HG02642 (cell line): Measurements from ENCODE around the gene ELL.

Source experiments
- ATAC-seq: cut with Tn5 transposase; IDR thresholded peaks from one replicate; pipeline ENCODE4 v1.9.1; 2021; ENCODE audit warnings: mild to moderate bottlenecking; ENCODE audit not compliant: unreplicated experiment, poor library complexity

Gene ELL

DNA sequence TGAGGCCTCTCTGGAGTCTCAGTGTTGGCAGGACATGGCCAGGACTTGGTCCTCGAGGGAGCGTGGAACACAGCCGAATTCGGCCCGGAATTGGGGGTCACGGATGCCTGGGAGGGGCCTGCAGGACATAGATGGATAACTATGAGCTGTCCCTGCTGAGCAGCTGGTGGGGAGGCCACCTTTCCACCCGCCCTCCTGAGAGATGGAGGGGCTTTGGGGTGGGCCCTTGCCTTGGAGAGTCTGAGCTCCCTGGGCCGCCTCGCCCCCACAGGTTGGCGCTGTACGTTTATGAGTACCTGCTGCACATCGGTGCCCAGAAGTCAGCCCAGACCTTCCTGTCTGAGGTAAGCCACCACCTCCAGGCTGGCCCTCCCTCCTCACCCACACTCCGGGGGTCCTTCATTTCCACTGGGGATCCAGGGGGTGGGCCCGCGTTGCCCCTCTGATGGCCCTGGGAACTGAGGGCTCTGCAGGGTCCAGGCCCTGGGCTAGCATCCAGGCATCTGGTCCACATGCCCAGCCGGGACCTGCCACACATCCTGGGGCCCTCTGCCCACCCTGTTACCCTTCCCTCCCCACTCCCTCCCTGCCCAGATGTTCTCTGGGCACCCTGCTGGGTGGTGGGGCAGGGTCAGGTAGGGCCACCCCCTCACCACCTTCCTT lies 94.7 kb downstream of the ELL start:
- no peak for ATAC-seq

GRCh38 chr19:18426416-18426767 lies 95.5 kb downstream of the ELL start:
- ATAC-seq: no peak

DNA sequence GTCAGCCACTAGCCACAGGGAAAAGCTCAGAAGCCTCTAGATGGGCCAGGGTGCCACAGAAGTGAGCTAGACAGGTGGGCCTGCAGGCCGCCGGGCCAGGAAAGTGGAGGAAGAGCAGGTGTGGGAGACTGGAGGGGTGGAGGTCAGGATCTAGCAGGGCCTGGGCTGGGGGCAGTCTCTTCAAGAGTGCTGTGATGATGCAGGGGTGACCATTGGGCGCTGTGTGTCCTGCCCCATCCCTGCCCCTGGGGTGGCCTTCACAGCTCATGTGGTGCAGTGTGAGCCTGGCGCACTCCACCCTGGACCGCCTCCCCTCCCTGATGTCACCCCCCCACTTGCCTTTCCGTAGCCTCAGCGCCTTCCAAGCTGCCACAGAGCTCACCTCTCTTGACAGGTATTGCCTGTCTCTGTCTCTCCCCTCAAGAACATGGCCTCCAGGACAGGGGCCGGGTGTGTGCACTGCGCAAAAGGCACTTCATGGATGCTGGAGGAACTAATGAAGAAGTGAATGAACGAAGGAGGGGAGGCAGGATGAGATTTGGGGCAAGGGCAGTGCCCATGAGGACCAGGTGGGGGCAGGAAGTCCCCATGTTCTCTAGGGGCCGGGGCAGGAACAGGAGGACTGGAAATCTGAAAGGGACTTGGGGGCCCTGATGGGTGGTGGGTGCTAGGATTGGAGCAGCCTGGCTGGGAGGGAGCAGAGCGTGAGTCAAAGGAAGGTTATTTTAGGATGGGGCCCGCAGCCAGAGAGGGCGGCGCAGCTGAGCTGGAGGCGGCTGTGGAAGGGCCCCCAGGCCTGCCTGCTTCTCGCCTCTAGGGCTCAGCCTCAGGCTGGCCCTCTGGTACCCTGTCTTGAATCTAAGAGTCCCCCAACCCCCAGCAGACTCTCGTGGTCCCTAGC lies 96.1 kb downstream of the ELL start:
- ATAC-seq: no peak

- ATAC-seq: no peak
Observed at GRCh38 chr19:18424890-18425514, 96.9 kb downstream of the ELL start.

- ATAC-seq: no peak
Observed at GRCh38 chr19:18424122-18424889, 97.6 kb downstream of the ELL start.

DNA sequence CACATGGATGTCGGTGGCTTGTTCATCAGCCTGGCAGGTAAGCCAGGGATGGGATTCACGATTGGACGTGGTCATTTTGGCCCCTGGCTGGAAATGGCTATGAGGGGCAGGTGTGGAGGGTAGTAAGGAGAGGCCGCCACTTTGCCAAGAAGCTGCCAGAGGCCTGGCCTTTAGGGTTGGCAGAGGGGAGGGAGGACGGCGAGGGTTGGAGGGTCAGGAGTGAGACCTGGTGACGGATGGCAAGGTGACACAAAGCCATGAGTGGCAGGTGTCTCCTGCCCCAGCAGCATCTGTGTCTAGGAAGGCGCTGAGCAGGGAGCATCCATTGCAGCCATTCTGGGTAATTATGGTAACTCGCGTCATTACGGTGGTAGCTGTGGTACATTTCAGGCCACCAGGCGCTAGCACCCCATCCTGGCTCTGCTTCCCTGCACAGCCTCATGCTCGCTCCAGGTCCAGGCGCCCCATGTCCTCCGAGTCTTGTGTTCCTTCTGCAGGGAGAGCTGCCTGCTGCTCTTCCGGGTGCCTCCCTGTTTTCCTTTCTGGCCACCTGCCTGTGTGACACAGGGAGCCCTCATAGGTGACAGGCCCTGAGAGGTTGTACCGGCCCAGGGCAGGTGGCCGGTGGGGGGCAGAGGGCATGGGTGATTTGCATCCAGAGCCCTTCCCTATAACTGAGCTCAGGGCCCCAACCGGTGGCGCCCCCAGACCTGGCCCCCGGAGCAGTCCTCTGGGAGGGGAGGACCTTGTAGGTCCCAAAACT lies 98.4 kb downstream of the ELL start:
- no peak for ATAC-seq

- no peak for ATAC-seq
Observed at GRCh38 chr19:18422530-18423191, 99.2 kb downstream of the ELL start.

DNA sequence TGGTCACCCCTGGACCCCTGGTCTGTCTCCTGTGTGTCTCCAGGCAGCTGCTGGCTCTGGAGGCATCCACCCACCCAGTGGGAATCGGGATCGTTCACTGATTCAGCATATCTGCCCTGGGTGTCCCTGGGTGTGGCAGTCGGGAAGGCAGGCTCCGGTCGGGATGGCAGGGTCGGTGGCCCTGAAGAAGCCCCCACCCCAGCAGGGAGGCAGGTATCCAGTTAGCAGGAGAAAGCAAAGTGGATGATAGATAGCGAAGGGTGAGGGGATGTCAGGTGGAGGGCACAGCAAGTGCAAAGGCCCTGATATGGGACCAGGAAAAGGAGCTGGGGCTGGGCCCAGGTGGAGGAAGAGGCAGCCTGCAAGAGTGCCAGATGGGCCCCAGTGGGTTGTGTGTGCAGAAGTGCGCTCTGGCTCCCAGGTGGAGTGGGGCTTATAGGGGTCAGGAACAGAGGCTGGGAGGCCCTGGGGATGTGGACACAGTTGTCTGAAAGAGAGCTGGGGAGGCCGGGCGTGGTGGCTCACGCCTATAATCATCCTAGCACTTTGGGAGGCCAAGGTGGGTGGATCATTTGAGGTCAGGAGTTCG lies 100.4 kb downstream of the ELL start:
- ATAC-seq: no peak

DNA sequence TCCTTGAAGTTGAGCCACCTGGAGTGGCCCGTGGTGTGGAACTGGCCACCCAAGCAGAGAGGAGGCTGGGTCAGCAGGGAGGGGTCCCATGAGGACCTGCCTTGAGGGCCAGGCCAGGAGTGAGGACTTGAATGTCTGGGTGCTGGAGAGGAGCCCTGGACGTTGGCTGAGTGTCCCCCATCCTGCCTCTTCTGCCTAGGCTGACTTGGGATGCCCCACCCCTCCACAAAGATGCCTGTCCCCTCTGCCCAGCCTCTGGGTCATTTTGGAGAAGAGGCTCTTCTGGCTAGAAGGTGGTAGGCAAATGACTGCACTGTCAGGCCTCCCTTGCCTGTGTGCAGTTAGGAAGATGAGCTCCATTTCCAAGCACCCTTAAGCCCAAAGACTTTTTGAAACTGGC lies 100.9 kb downstream of the ELL start:
- no peak for ATAC-seq

- peak; percentile 7 for ATAC-seq
Observed at GRCh38 chr19:18419699-18420460, 102.0 kb downstream of the ELL start.

DNA sequence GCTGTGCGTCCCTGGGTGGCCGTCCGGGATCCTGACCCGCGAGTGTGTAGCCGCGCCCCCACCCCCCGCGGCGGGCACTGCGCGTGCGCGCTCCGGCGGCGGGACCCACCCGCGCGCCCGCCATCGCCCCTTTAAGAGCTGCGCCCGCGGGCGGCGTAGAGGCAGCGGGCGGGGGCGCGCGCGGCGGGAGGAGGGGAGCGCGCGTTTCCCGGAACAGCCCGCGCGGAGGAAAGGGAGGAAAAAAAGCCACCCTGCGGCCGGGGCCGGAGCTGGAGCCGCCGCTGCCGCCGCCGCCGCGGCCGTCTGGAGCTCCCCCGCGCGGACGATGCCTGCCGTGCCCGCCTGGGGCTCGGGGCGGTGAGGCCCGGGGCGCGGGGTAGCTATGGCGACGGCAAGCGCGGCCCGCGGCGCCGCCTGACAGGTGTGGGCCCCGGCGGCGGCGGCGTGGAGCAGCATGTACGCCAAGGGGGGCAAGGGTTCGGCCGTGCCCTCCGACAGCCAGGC lies 102.6 kb downstream of the ELL start, which contains the start of gene SSBP4:
TSS of gene SSBP4 (plus strand) at position 204 of the 504 bp plus-strand sequence. CDS start at position 455, 251 bp downstream.
- ATAC-seq: peak; percentile 56

DNA sequence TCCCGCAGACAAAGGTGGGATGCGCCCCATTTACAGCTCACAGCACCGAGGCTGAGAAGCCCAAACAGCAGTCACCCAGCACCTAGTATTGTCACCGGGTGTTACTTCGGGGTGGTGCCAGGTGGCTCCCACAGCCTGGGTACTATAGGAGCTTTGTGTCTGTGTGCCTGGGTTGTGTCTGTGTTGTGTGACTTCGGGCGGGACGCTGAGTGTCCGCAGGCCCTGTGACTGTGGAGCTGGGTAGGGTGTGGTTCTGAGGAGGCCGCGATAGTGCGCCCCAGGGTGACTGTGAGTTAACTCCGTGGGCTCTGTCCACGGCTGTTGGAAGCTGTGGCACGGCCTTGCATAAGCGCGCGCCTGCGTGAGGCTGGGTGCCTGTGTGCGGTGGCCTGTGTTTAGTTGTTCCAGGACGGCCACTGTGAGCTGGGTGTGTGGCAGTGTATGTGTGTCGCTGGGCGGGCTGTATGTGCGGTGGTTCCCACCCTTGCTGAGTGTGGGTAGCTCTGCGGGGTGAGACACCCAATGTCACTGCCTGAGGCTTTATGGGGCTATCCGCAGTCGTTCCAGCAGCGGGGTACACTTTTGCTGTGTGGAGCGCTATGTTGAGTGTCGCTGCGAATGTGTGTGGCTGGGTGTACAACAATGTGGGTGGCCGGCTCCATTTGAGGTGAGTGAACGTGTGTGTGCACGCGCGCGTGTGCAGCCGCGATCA lies 103.2 kb downstream of the ELL start:
- ATAC-seq: no peak

- no peak for ATAC-seq
Observed at GRCh38 chr19:18418029-18418482, 103.8 kb downstream of the ELL start.

DNA sequence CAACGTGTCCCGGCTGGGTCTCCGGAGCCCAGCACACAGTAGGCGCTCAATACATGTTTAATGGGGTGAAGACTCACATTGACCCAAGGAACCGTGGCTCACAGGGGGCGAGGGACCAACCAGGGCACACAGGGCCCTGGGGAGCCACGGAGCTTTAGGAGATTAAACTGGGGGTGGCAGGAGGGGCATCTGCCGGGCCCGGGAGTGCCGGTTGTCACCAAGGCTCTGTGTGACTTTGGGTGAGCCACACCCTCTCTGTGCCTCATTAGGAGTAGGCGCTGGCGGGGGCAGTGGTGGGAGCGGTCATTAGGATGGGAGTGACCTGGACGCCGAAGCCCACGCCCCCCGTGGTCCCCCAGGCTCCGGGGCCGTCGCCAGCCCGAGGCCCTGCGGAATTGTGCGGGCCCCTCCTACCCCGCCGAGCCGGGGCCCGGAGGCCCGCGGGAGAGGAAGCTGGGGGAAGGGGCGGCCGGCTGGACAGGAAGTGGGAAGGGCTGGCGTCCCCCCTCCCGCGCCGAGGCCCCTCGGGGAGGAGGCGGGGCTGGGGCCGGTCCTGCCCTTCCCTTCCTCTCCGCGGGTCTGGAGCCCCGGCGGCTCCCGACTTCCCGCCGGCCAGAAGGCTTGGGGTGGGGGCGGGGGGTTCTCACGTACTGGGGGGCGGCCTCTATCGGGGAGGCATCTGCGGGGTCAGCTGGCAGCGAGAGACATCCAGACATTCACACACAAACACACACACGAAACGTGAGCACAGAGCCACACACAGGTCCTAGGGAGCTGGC lies 104.4 kb downstream of the ELL start:
- ATAC-seq: no peak

DNA sequence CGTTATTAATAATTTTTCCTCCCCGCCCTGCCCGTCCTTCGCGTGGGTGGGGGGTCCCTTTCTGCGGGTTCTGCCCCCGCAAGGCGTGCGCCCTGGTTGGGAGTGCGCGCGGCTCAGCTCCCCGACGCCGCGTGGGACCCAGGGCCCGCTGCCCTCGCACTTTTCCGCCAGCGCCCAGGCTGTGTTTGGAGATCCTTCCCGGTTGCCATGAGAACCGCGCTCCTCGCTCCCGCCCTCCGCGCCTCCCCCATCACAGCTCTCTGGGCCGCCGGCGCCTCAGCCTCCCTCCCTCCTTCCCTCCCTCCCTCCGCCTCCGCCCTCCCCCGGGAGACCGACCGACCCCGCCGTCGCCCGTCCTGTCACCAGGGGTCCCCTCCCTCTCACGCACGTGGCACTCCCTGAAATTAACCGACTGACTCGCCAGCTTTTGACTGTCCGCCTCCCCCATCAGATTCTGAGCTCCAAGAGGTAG lies 105.1 kb downstream of the ELL start:
- ATAC-seq: no peak

GRCh38 chr19:18415178-18415867 lies 106.5 kb downstream of the ELL start:
- ATAC-seq: no peak
